Measurements from ENCODE around the gene CABLES2.

- TF ChIP-seq CTCF (IDR thresholded peaks at IDR 0.05; ENCODE audit: low read depth, low read length) (no peak), EZH2phosphoT487 (IDR thresholded peaks at IDR 0.05; ENCODE audit: low read depth) (no peak)
These were observed 970 bp upstream of the CABLES2 start for GRCh38 chr20:62408055-62408454.
